Lower lobe of right lung (tissue), 2 donors: Measurements from ENCODE around the gene ANKRD13A. TPM values are rescaled to one million over a fixed set of nuclear protein-coding genes. Genes with fewer than 3 reads are reported as not detected.
A peak's percentile ranks its signal among the peaks of the same experiment; 100 is the strongest.

Experiments
- ATAC-seq, 2 donors: fragments of 200-7000 bp; cut with Tn5 transposase; one replicate each; pipeline ENCODE4 v1.9.1; 2020 to 2022; ENCODE audit warnings: mild to moderate bottlenecking in 2 of 2, moderate library complexity in 2 of 2
- DNase-seq: peaks from one replicate; pipeline ENCODE4 v3.0.0-alpha.2; 2020
- H3K27ac ChIP-seq: fragments of 200-600 bp; one replicate; pipeline ENCODE4 v1.8.0; 2022
- H3K27me3 ChIP-seq: fragments of 200-600 bp; one replicate; pipeline ENCODE4 v1.8.0; 2022; ENCODE audit warnings: low read depth
- H3K36me3 ChIP-seq: fragments of 200-600 bp; one replicate; pipeline ENCODE4 v1.8.0; 2022; ENCODE audit warnings: mild to moderate bottlenecking
- H3K4me1 ChIP-seq: fragments of 200-600 bp; one replicate; pipeline ENCODE4 v1.8.0; 2022
- H3K4me3 ChIP-seq: fragments of 200-600 bp; one replicate; pipeline ENCODE4 v1.8.0; 2022; ENCODE audit warnings: mild to moderate bottlenecking
- H3K9me3 ChIP-seq: fragments of 200-600 bp; one replicate; pipeline ENCODE4 v1.8.0; 2022
- CTCF ChIP-seq: fragments of 200-600 bp; IDR thresholded peaks from one replicate; pipeline ENCODE4 v1.8.0; 2022; ENCODE audit warnings: antibody characterized with exemption, mild to moderate bottlenecking
- intact Hi-C: fragments of 100-400 bp; cut with DNase I; formaldehyde crosslinking; loops from one replicate; pipeline ENCODE4 v1.11.0; 2022
- total RNA-seq: library from RNA; stranded (reverse); fragmentation: NEBNext Ultra II Directional; extraction: Animal tissue kit (Norgen Biotek cat#: 25700); gene quantifications from one replicate; pipeline ENCODE4 v1.2.1, GENCODE V29; 2021
- donor health status: DM: no; HTN: yes; CAD: no; lungs with severe emphysema.

The ANKRD13A gene
- total RNA-seq, 1 donor from 2014 or later: 62.5 TPM

DNA sequence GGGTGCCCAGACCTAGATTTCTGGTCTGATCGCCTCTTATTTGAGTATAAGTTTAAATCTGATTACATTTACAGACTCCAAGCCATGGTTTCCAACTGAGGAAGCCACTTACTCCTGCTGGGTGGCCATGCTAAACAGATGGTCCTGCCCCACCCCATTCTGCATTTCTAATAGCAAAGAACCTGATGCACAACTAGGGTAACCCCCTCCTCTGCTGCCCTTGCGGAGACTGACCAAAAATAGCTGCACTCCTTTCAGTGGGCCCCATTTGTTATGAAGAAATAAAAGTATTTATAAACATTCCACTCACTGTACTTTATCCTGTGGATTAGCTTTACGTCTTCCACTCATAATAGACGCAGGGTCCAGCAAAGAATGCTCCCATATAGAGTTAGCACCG is 9.8 kb upstream of the ANKRD13A start:
- Histone ChIP-seq H3K27me3 (no peaks in the 10 kb centered on the region), H3K27ac (no peak overlapping the region), H3K4me3 (no peak overlapping the region), H3K9me3 (no peaks in the 10 kb centered on the region), H3K36me3 (peaks cover 70% of the 10 kb centered on the region), H3K4me1 (peaks cover 20% of the 10 kb centered on the region)
- intact Hi-C loops: no loop called here
- DNase-seq: no peak
- ATAC-seq: no peak
- no peak for TF ChIP-seq CTCF

DNA sequence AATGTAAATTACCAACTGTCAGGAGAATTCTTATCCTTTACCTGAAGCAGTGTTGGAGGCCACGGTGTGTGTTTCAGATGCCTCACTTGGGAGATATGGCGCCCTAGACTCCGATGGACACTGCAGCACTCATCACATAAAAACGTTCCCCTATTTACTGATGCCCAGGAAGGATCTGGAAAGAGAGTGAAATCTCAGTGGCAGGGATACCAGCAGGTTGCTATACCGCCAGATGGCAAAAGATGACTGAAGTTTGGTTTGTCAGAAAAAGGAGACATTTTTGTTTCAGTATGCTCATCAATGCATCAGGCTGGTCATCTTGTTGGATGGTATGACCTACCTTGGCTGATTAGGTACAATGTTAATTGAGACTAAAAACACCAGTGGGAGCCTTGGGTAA is 7.6 kb upstream of the ANKRD13A start:
- intact Hi-C loops: no loop called here
- H3K27me3 ChIP-seq: no peaks in the 10 kb centered on the region
- H3K27ac ChIP-seq: no peak overlapping the region
- peaks cover 30% of the 10 kb centered on the region for H3K4me1 ChIP-seq
- ATAC-seq: no peak
- no peak for DNase-seq
- H3K4me3 ChIP-seq: no peak overlapping the region
- TF ChIP-seq CTCF: no peak
- H3K9me3 ChIP-seq: no peaks in the 10 kb centered on the region
- H3K36me3 ChIP-seq: peaks cover 48% of the 10 kb centered on the region

DNA sequence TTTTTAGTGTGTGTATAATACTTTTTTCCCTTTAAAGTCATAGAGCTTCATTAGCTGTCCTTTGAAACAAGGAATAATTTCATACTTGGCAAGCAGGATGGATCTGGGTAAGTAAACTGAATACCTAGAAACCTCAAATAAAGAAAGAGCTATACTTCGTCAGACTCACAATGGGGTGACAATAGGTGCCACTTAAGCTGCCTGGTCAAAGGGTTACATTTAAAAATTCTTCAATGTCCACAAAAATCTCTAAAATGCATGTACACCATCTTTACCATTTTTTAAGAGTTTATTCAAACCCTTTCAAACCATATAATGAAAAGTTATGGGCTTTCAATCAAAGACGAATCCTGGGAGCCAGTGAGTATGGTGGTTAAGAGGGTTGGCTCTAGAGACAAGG is 6.1 kb upstream of the ANKRD13A start:
- Histone ChIP-seq H3K9me3 (no peaks in the 10 kb centered on the region), H3K4me3 (no peak overlapping the region), H3K36me3 (peaks cover 33% of the 10 kb centered on the region), H3K4me1 (peaks cover 32% of the 10 kb centered on the region), H3K27me3 (no peaks in the 10 kb centered on the region), H3K27ac (no peak overlapping the region)
- no peak for TF ChIP-seq CTCF
- intact Hi-C loops: no loop called here
- ATAC-seq: no peak
- DNase-seq: no peak

DNA sequence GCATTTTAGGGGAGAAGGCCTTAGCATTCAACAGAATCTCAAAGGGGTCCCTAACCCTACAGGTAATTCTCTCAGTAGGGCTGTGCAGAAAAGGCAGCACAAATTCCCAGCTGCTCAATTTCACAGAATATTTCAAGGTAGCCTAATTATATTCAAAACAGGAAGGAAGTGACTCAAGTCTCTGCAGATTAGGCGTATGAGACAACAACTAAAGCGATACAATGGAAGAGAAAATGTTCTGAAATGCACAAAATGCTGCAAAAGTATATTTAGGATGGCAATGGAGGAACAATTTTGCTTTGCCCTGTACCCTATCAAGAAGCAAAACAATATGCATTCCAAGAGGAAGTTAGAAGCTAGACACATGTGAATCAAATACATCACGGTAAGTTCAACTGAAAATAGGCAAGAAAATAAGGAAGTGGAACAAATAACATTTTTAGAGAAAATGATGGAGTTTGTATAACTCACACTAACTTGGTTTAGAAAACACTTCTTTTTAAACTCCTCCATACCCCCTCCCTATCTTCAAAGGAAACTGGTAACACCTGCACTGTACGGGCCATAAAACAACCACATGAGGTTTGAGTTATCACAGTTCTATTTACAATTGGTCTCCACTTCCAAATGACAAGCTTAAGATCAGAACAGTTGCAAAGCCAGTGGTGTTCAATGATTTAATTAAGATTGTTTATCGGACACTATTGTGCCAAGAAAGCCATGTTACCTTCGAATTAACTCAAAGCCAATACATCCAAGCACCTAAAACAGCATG is 4.6 kb upstream of the ANKRD13A start:
- no peaks in the 10 kb centered on the region for H3K9me3 ChIP-seq
- intact Hi-C loops: no loop called here
- no peak for ATAC-seq

GRCh38 chr12:109995361-109995685 is 3.9 kb upstream of the ANKRD13A start:
- ATAC-seq: no peak

More for the DNA sequence above, 4.6 kb upstream of the ANKRD13A start:
- Histone ChIP-seq H3K36me3 (peaks cover 18% of the 10 kb centered on the region), H3K27me3 (no peaks in the 10 kb centered on the region), H3K4me1 (peaks cover 37% of the 10 kb centered on the region), H3K27ac (peak overlapping the region; percentile 94), H3K4me3 (peak overlapping the region; percentile 98)
- DNase-seq: no peak
- no peak for TF ChIP-seq CTCF

More at GRCh38 chr12:109995361-109995685, 3.9 kb upstream of the ANKRD13A start:
- Histone ChIP-seq H3K4me1 (peaks cover 40% of the 10 kb centered on the region), H3K9me3 (no peaks in the 10 kb centered on the region), H3K36me3 (peaks cover 10% of the 10 kb centered on the region), H3K27me3 (no peaks in the 10 kb centered on the region), H3K27ac (peak overlapping the region; percentile 94), H3K4me3 (peak overlapping the region; percentile 98)
- DNase-seq: no peak
- intact Hi-C loops: no loop called here
- TF ChIP-seq CTCF: no peak
